ENCODE data around the gene APBA2. TPM values are rescaled to one million over a fixed set of nuclear protein-coding genes. Genes with fewer than 3 reads are reported as not detected.

The APBA2 gene
- total and polyA plus RNA-seq, 11 donors = 0.16 to 1.3 (median 0.40) TPM; not detected in 2

GRCh38 chr15:29113336-29114220 is 227.8 kb downstream of the APBA2 start:
- 79 to 81% (median 80%) methylated on average over 30 to 37 of the region's 37 CpGs for WGBS, 4 donors
- ATAC-seq (no peak), DNase-seq (no peak)
- H3K27ac ChIP-seq = no peak overlapping the region
- peaks cover 0 to 42% (median 9%) of the 10 kb centered on the region in 9 donors for H3K27me3 ChIP-seq
- peaks cover 0 to 12% (median 0%) of the 10 kb centered on the region in 12 donors for H3K4me1 ChIP-seq
- TF ChIP-seq POLR2A (IDR thresholded peaks at IDR 0.05) (no peak), CTCF (IDR thresholded peaks at IDR 0.05) (no peak)
- H3K36me3 ChIP-seq = no peaks in the 10 kb centered on the region
- H3K4me3 ChIP-seq = no peak overlapping the region
- intact Hi-C loops (cut with DNase I) = no loop called here
- no peaks in the 10 kb centered on the region for H3K9me3 ChIP-seq

- no peak for ATAC-seq
- TF ChIP-seq CTCF (IDR thresholded peaks at IDR 0.05) (no peak), POLR2A (IDR thresholded peaks at IDR 0.05) (no peak)
- Histone ChIP-seq H3K27ac (no peak overlapping the region), H3K4me3 (peak overlapping the region in 1 of 12 donors; percentile 52), H3K27me3 (peaks cover 0 to 42% (median 9%) of the 10 kb centered on the region in 9 donors), H3K36me3 (no peaks in the 10 kb centered on the region), H3K4me1 (peaks cover 0 to 12% (median 0%) of the 10 kb centered on the region in 12 donors), H3K9me3 (no peaks in the 10 kb centered on the region)
- intact Hi-C loops (cut with DNase I) = no loop called here
- DNase-seq = no peak
- 41 to 51% (median 45%) methylated on average over 18 of the region's 18 CpGs for WGBS, 4 donors
Observed at GRCh38 chr15:29114221-29115092, 228.7 kb downstream of the APBA2 start.

GRCh38 chr15:29115093-29115991 is 229.6 kb downstream of the APBA2 start:
- TF ChIP-seq CTCF (IDR thresholded peaks at IDR 0.05) = peak in 9 of 12 donors; percentile 17 to 51 (median 35)
- TF ChIP-seq POLR2A (IDR thresholded peaks at IDR 0.05) = no peak
- Histone ChIP-seq H3K36me3 (no peaks in the 10 kb centered on the region), H3K27ac (no peak overlapping the region), H3K4me3 (peak overlapping the region; percentile 6 to 52 (median 39)), H3K9me3 (no peaks in the 10 kb centered on the region), H3K4me1 (peaks cover 0 to 12% (median 0%) of the 10 kb centered on the region in 12 donors), H3K27me3 (peaks cover 0 to 42% (median 9%) of the 10 kb centered on the region in 9 donors)
- intact Hi-C loops (cut with DNase I) = no loop called here
- WGBS, 4 donors = 4 to 12% (median 5%) methylated on average over 25 to 46 of the region's 46 CpGs
- ATAC-seq (peak in 1 of 4 donors; percentile 16), DNase-seq (no peak)

Measured in heart left ventricle (tissue), 16 donors.